K562 (cell line): ENCODE data around the gene FRAT2. TPM values are rescaled to one million over a fixed set of nuclear protein-coding genes. Genes with fewer than 3 reads are reported as not detected.

Source experiments
- ATF3 ChIP-seq, 2 experiments: fragments of 450-650 bp in 1 of 2; sonication (generic) in 1 of 2; formaldehyde crosslinking in 1 of 2; IDR thresholded peaks in 1 of 2; conservative IDR thresholded peaks in 1 of 2; 2 replicates each; pipeline versions ENCODE4 v1.6.1 to v1.8.1; 2016 to 2023; ENCODE audit warnings: mild to moderate bottlenecking in 2 of 2, moderate library complexity in 2 of 2, inconsistent platforms in 1 of 2, missing genetic modification reagents in 1 of 2
- BMI1 ChIP-seq: fragments of 150-350 bp; IDR thresholded peaks from 2 replicates; pipeline ENCODE4 v1.6.1; 2014; ENCODE audit warnings: low read length
- CTBP1 ChIP-seq: fragments of 450-650 bp; IDR thresholded peaks from 2 replicates; pipeline ENCODE4 v1.6.1; 2016; ENCODE audit warnings: borderline replicate concordance
- HDAC8 ChIP-seq: fragments of 450-650 bp; IDR thresholded peaks from 2 replicates; pipeline ENCODE4 v1.6.1; 2016; ENCODE audit warnings: mild to moderate bottlenecking, missing genetic modification characterization, moderate library complexity, missing compliant biosample characterization
- HMG20A ChIP-seq: fragments of 450-650 bp; formaldehyde crosslinking; conservative IDR thresholded peaks from 2 replicates; pipeline ENCODE4 v1.4.0; 2020; ENCODE audit warnings: mild to moderate bottlenecking, mixed read lengths
- MCM2 ChIP-seq: fragments of 450-650 bp; IDR thresholded peaks from 2 replicates; pipeline ENCODE4 v1.6.1; 2017; ENCODE audit warnings: low read depth, mild to moderate bottlenecking
- MEF2A ChIP-seq: IDR thresholded peaks from 2 replicates; pipeline ENCODE4 v1.6.1; 2011; ENCODE audit warnings: low read depth, mild to moderate bottlenecking, low read length, moderate library complexity; ENCODE audit not compliant: control insufficient read depth
- NFE2 ChIP-seq: IDR thresholded peaks from 2 replicates; pipeline ENCODE4 v1.6.1; 2014; ENCODE audit warnings: antibody characterized with exemption, low read depth
- NFRKB ChIP-seq: fragments of 450-650 bp; IDR thresholded peaks from 2 replicates; pipeline ENCODE4 v1.6.1; 2016; ENCODE audit warnings: low read depth
- NRF1 ChIP-seq, 2 experiments: fragments of 450-650 bp; IDR thresholded peaks in 1 of 2; conservative IDR thresholded peaks in 1 of 2; 2 replicates each; pipeline ENCODE4 v1.6.1; 2014; ENCODE audit warnings: mild to moderate bottlenecking in 2 of 2
- PCBP1 ChIP-seq: fragments of 200-400 bp; formaldehyde crosslinking; IDR thresholded peaks from 2 replicates; pipeline ENCODE4 v1.6.1; 2018; ENCODE audit warnings: mild to moderate bottlenecking, low read depth, low read length; ENCODE audit not compliant: poor library complexity, severe bottlenecking
- POLR2H ChIP-seq: IDR thresholded peaks from 2 replicates; pipeline ENCODE4 v1.6.1; 2016; ENCODE audit warnings: missing genetic modification characterization, low read depth, mild to moderate bottlenecking, control low read depth, missing compliant biosample characterization, moderate library complexity
- PRMT5 ChIP-seq: sonication (generic); formaldehyde crosslinking; IDR thresholded peaks from 2 replicates; pipeline ENCODE4 v1.5.0; 2020; ENCODE audit warnings: missing genetic modification reagents
- TAF9B ChIP-seq: fragments of 450-650 bp; IDR thresholded peaks from 2 replicates; pipeline ENCODE4 v1.6.1; 2018; ENCODE audit warnings: mild to moderate bottlenecking; ENCODE audit not compliant: partially characterized antibody
- TAL1 ChIP-seq: fragments of 450-650 bp; IDR thresholded peaks from 2 replicates; pipeline ENCODE4 v1.6.1; 2016; ENCODE audit warnings: mild to moderate bottlenecking
- WHSC1 ChIP-seq: IDR thresholded peaks from one replicate; pipeline ENCODE4 v1.6.1; 2012; ENCODE audit warnings: low read length, control low read depth, inconsistent platforms
- ZFPM2 ChIP-seq: fragments of 250-450 bp; sonication (Bioruptor Pico); IDR thresholded peaks from 2 replicates; pipeline ENCODE4 v1.5.1; 2022; ENCODE audit warnings: mild to moderate bottlenecking
- ZNF311 ChIP-seq: fragments of 250-450 bp; sonication (Bioruptor Pico); IDR thresholded peaks from 2 replicates; pipeline ENCODE4 v1.4.0; 2020; ENCODE audit warnings: mild to moderate bottlenecking, moderate library complexity
- ZNF518B ChIP-seq: fragments of 250-450 bp; sonication (Bioruptor Pico); IDR thresholded peaks from 2 replicates; pipeline ENCODE4 v1.5.0; 2021; ENCODE audit warnings: mild to moderate bottlenecking, moderate library complexity
- ZNF592 ChIP-seq: fragments of 450-650 bp; IDR thresholded peaks from 2 replicates; pipeline ENCODE4 v1.6.1; 2017; ENCODE audit warnings: antibody characterized with exemption, mild to moderate bottlenecking
- ZNF778 ChIP-seq: fragments of 450-650 bp; formaldehyde crosslinking; IDR thresholded peaks from 2 replicates; pipeline ENCODE4 v1.4.0; 2020; ENCODE audit warnings: mild to moderate bottlenecking, moderate library complexity
- polyA plus RNA-seq, 8 experiments: library from polyadenylated mRNA; depleted of rRNA in 4 of 8; stranded (reverse) in 5 of 8; unstranded in 3 of 8; fragments of >200 nt; fragmentation: Nextera tagmentation in 2 of 8; fragmentation: Illumina TruSeq in 1 of 8; extraction: Ambion mirVana in 2 of 8; extraction: Trizol in 1 of 8; gene quantifications; 2 replicates each; pipeline versions ENCODE4 v1.2.1 to v1.2.3, GENCODE V29; 2011 to 2014; ENCODE audit warnings: inconsistent platforms in 1 of 8, missing spikeins in 1 of 8
- total RNA-seq, 7 experiments: library from RNA; depleted of rRNA in 6 of 7; stranded (reverse); fragments of >200 nt in 6 of 7; fragmentation: Illumina TruSeq in 2 of 7; extraction: Trizol in 2 of 7; gene quantifications; 2 replicates each; pipeline versions ENCODE4 v1.2.1 to v1.2.3, GENCODE V29; 2011 to 2021; ENCODE audit warnings: low replicate concordance in 1 of 7

FRAT2 gene
- total and polyA plus RNA-seq, 9 of the 15 experiments (the other 6 are each of a cell fraction or from before 2014, with no cell fraction given), result 4.3 to 31.7 (median 19.5) TPM

- TF ChIP-seq ZNF778 (CRISPR knock-in tag) (no peak), NFE2 (peak; percentile 52; the same call in 1 of the 2 replicates), NFRKB (no peak), PRMT5 (CRISPR knock-in tag) (no peak), TAF9B (peak; percentile 48), ZNF592 (0 out of 2 replicates have a peak, but pooled peaks have one; percentile 41), ZFPM2 (CRISPR knock-in tag) (no peak), WHSC1 (no peak), PCBP1 (no peak), TAL1 (peak; percentile 77), MCM2 (no peak), CTBP1 (peak; percentile 64; the same call in 1 of the 2 replicates), HMG20A (CRISPR knock-in tag) (no peak), HDAC8 (tag) (no peak), ATF3 (IDR thresholded peaks at IDR 0.05) (peak; percentile 57), ATF3 (CRISPR knock-in tag; conservative IDR thresholded peaks at IDR 0.05) (no peak), ZNF311 (CRISPR knock-in tag) (no peak), BMI1 (no peak), ZNF518B (CRISPR knock-in tag) (no peak), MEF2A (no peak), NRF1 (conservative IDR thresholded peaks at IDR 0.05 in 1 of 2, IDR thresholded peaks at IDR 0.05 in 1 of 2) (no peak), POLR2H (tag) (no peak)
Measured at GRCh38 chr10:97297556-97298222, 36.8 kb downstream of the FRAT2 start (continued).
